Stomach (tissue), 9 donors: Measurements from ENCODE around the gene FMO5. TPM values are rescaled to one million over a fixed set of nuclear protein-coding genes. Genes with fewer than 3 reads are reported as not detected.

ENCODE experiments used
- DNase-seq, 2 donors: peaks; one replicate each; pipeline versions ENCODE4 v3.0.0 to v3.0.0-alpha.2; 2013 to 2019
- H3K27ac ChIP-seq, 5 donors: fragments of 200-600 bp in 4 of 5; sonication (generic) in 4 of 5; one replicate each; pipeline ENCODE4 v1.5.1; 2013 to 2019; ENCODE audit warnings: mild to moderate bottlenecking in 1 of 5, moderate library complexity in 1 of 5
- H3K27me3 ChIP-seq, 3 donors: fragments of 200-600 bp; sonication (generic); one replicate each; pipeline ENCODE4 v1.5.1; 2017 to 2019; ENCODE audit warnings: mixed run types in 1 of 3
- H3K36me3 ChIP-seq, 4 donors: fragments of 200-600 bp; sonication (generic); 1 replicate in 3 of 4; 2 replicates in 1 of 4; pipeline ENCODE4 v1.5.1; 2016 to 2019
- H3K4me1 ChIP-seq, 4 donors: fragments of 200-600 bp; sonication (generic); one replicate each; pipeline ENCODE4 v1.5.1; 2016 to 2019
- H3K4me3 ChIP-seq, 4 donors: fragments of 200-600 bp; sonication (generic) in 3 of 4; one replicate each; pipeline ENCODE4 v1.5.1; 2016 to 2019; ENCODE audit warnings: mild to moderate bottlenecking in 1 of 4
- H3K9me3 ChIP-seq, 4 donors: fragments of 200-600 bp; sonication (generic); one replicate each; pipeline ENCODE4 v1.5.1; 2016 to 2019
- CTCF ChIP-seq, 7 experiments: fragments of 450-650 bp in 4 of 7; fragments of 200-600 bp in 3 of 7; sonication (generic) in 3 of 7; IDR thresholded peaks; one replicate each; pipeline ENCODE4 v1.5.1; 2016 to 2019; ENCODE audit warnings: antibody characterized with exemption in 7 of 7, control low read depth in 2 of 7, mild to moderate bottlenecking in 1 of 7
- EP300 ChIP-seq: sonication (generic); formaldehyde crosslinking; IDR thresholded peaks from one replicate; pipeline ENCODE4 v1.6.1; 2017; ENCODE audit warnings: antibody characterized with exemption
- POLR2A ChIP-seq, 4 donors: fragments of 450-650 bp; IDR thresholded peaks; one replicate each; pipeline ENCODE4 v1.6.1; 2016; ENCODE audit warnings: antibody characterized with exemption in 4 of 4, control low read depth in 2 of 4, mild to moderate bottlenecking in 1 of 4, moderate library complexity in 1 of 4
- POLR2AphosphoS5 ChIP-seq, 3 donors: sonication (generic); formaldehyde crosslinking; IDR thresholded peaks; one replicate each; pipeline ENCODE4 v1.6.1; 2016; ENCODE audit warnings: antibody characterized with exemption in 3 of 3
- WGBS, 5 donors: extraction: QIAGEN DNeasy Blood & Tissue Kit in 3 of 5; methylation state at CpG; one replicate each; pipeline versions ENCODE4 v1.1.5 to v1.1.7; 2013 to 2018; 5-methylcytosine and 5-hydroxymethylcytosine counted together
- intact Hi-C: fragments of 100-400 bp; cut with DNase I; formaldehyde crosslinking; loops from one replicate; pipeline ENCODE4 v1.15.1; 2023; ENCODE audit warnings: low total_unique reads
- polyA plus RNA-seq, 3 donors: library from polyadenylated mRNA; stranded (reverse); fragments of 200-250 nt; gene quantifications; one replicate each; pipeline ENCODE4 v1.2.3, GENCODE V29; 2013
- total RNA-seq, 5 donors: library from RNA; depleted of rRNA; stranded (reverse); fragments of >200 nt; gene quantifications; one replicate each; pipeline versions ENCODE4 v1.1.0 to v1.2.3, GENCODE V29; 2014 to 2016
- donor health status: healthy with polysubstance abuse.
- donor health status: Bipolar disorder and iron deficiency.
- donor health status: healthy.

Gene FMO5
- total and polyA plus RNA-seq, 8 donors: 11.3 to 201 (median 83.6) TPM

GRCh38 chr1:147208619-147209018 is 16.5 kb downstream of the FMO5 start:
- no peaks in the 10 kb centered on the region for H3K9me3 ChIP-seq
- peaks cover 0 to 40% (median 17%) of the 10 kb centered on the region in 4 donors for H3K4me1 ChIP-seq
- no peak for DNase-seq
- H3K27ac ChIP-seq: no peak overlapping the region
- no peak for TF ChIP-seq CTCF (IDR thresholded peaks at IDR 0.05)
- no peak for TF ChIP-seq POLR2AphosphoS5 (IDR thresholded peaks at IDR 0.05)
- TF ChIP-seq POLR2A (IDR thresholded peaks at IDR 0.05): no peak
- TF ChIP-seq EP300: no peak
- peaks cover 2 to 81% (median 63%) of the 10 kb centered on the region in 4 donors for H3K36me3 ChIP-seq
- H3K27me3 ChIP-seq: no peaks in the 10 kb centered on the region
- no peak overlapping the region for H3K4me3 ChIP-seq
- 73 to 85% (median 77%) methylated on average over 7 of the region's 7 CpGs for WGBS, 5 donors
- intact Hi-C loops: no loop called here

GRCh38 chr1:147207192-147207591 is 17.9 kb downstream of the FMO5 start:
- intact Hi-C loops: no loop called here
- peaks cover 0 to 74% (median 60%) of the 10 kb centered on the region in 4 donors for H3K36me3 ChIP-seq

DNA sequence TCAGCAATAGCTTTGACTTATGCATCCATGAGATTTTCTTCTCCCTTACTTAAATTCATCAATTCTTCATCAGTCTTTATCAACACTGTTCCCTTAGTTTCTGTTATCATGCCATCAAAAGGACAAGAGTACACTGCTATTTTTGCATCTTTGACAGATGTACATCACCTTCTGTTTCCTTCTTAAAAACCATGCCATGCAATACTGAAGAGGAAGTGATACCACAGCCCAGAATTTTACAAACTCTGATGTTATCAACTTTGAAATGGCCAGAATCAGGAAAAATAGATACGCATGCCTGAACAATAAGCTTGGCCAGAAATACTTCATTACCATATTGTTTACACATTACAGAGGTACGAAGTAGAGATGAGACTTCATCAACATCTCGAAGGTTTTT is 21.1 kb downstream of the FMO5 start:
- Histone ChIP-seq H3K4me3 (no peak overlapping the region), H3K36me3 (peaks cover 0 to 48% (median 44%) of the 10 kb centered on the region in 4 donors), H3K27me3 (no peaks in the 10 kb centered on the region), H3K27ac (no peak overlapping the region), H3K4me1 (no peaks in the 10 kb centered on the region), H3K9me3 (no peaks in the 10 kb centered on the region)
- TF ChIP-seq CTCF (IDR thresholded peaks at IDR 0.05): no peak
- no peak for TF ChIP-seq POLR2AphosphoS5 (IDR thresholded peaks at IDR 0.05)
- TF ChIP-seq EP300: no peak
- TF ChIP-seq POLR2A (IDR thresholded peaks at IDR 0.05): no peak
- 85 to 96% (median 90%) methylated on average over 3 of the region's 3 CpGs for WGBS, 5 donors
- DNase-seq: no peak
- intact Hi-C loops: no loop called here

More at GRCh38 chr1:147207192-147207591, 17.9 kb downstream of the FMO5 start:
- no peak overlapping the region for H3K27ac ChIP-seq
- TF ChIP-seq EP300: no peak
- no peak for TF ChIP-seq POLR2AphosphoS5 (IDR thresholded peaks at IDR 0.05)
- no peak for TF ChIP-seq POLR2A (IDR thresholded peaks at IDR 0.05)
- no peak for TF ChIP-seq CTCF (IDR thresholded peaks at IDR 0.05)
- no peaks in the 10 kb centered on the region for H3K9me3 ChIP-seq
- no peak for DNase-seq
- H3K4me1 ChIP-seq: peaks cover 0 to 26% (median 13%) of the 10 kb centered on the region in 4 donors
- H3K4me3 ChIP-seq: no peak overlapping the region
- H3K27me3 ChIP-seq: no peaks in the 10 kb centered on the region
- 85 to 93% (median 88%) methylated on average over 1 of the region's 1 CpG for WGBS, 5 donors

DNA sequence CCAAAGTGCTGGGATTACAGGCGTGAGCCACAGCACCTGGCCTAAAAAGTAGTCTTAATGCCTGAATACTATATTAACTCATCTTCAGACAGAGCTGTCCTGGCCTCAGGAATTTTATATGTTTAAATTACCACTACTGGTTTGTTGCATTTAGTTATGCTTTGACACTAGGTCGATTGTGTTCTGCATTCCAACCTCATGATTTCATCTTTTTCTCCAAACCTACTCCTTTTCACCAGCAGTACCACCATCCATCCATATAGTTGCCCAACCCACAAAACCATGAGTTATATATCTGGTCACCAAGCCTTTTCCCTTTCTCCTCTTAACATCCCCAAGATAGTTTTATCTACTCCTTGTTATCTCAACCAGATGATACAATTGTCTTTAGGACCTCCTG is 22.6 kb downstream of the FMO5 start:
- Histone ChIP-seq H3K4me3 (no peak overlapping the region), H3K4me1 (peaks cover 0 to 4% (median 0%) of the 10 kb centered on the region in 4 donors), H3K36me3 (peaks cover 0 to 33% (median 30%) of the 10 kb centered on the region in 4 donors), H3K27ac (no peak overlapping the region), H3K9me3 (no peaks in the 10 kb centered on the region), H3K27me3 (no peaks in the 10 kb centered on the region)
- TF ChIP-seq POLR2AphosphoS5 (IDR thresholded peaks at IDR 0.05) (no peak), EP300 (no peak), CTCF (IDR thresholded peaks at IDR 0.05) (no peak), POLR2A (IDR thresholded peaks at IDR 0.05) (no peak)
- 63 to 82% (median 73%) methylated on average over 2 of the region's 2 CpGs for WGBS, 5 donors
- no peak for DNase-seq
- intact Hi-C loops: no loop called here
